DOHH2 (cell line): ENCODE results near the gene ABCA4.

ENCODE experiments used
- CTCF ChIP-seq: fragments of 200-600 bp; sonication (generic); IDR thresholded peaks from one replicate; pipeline ENCODE4 v1.5.1; 2014; ENCODE audit warnings: antibody characterized with exemption, mild to moderate bottlenecking, low read depth, low read length; ENCODE audit not compliant: poor library complexity, severe bottlenecking
- EZH2phosphoT487 ChIP-seq: fragments of 200-600 bp; sonication (generic); IDR thresholded peaks from 2 replicates; pipeline ENCODE4 v1.6.1; 2017; ENCODE audit warnings: borderline replicate concordance, mild to moderate bottlenecking, antibody characterized with exemption, low read length, moderate library complexity, mixed read lengths

GRCh38 chr1:94118013-94118412, 2.9 kb downstream of the ABCA4 start:
- TF ChIP-seq CTCF: no peak
- TF ChIP-seq EZH2phosphoT487: no peak
